IPS-NIHi11 (cell line): ENCODE results near the gene VPS41.

ENCODE experiments used
- DNase-seq: peaks from one replicate; pipeline ENCODE4 v3.0.0; 2012; ENCODE audit warnings: mixed read lengths, low spot score

The VPS41 gene

GRCh38 chr7:38801786-38802185 lies 107.2 kb downstream of the VPS41 start:
- DNase-seq, result no peak

- peak; percentile 67 for DNase-seq
Observed at GRCh38 chr7:38798552-38799267, 110.3 kb downstream of the VPS41 start.

GRCh38 chr7:38796626-38797501 lies 112.1 kb downstream of the VPS41 start:
- peak; percentile 30 for DNase-seq

DNA sequence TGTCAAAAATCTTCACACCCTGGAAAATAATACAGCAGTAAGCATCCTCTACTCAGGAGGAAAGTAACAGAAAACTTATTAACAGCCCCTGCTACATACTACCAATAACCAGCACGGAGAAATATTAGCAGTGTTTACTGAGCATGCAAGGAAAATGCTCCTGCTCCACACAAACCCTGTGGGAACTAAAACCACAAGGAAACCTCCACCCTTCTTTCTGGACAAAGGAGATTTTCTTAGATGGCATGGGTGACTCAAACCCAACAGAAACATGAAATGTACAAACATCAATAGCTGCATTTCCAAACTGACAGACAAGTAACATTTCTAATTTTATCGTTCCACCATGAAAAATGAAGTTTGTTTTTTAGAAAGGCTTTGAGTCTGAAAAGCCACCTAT lies 113.4 kb downstream of the VPS41 start:
- DNase-seq, result no peak

GRCh38 chr7:38781991-38782390 lies 127.0 kb downstream of the VPS41 start:
- peak; percentile 29 for DNase-seq

GRCh38 chr7:38777609-38778008 lies 131.4 kb downstream of the VPS41 start:
- DNase-seq, result no peak

GRCh38 chr7:38775506-38776175 lies 133.3 kb downstream of the VPS41 start:
- no peak for DNase-seq

GRCh38 chr7:38773430-38773829 lies 135.6 kb downstream of the VPS41 start:
- DNase-seq, result no peak

- DNase-seq, result no peak
Observed at GRCh38 chr7:38760226-38760625, 148.8 kb downstream of the VPS41 start.

DNA sequence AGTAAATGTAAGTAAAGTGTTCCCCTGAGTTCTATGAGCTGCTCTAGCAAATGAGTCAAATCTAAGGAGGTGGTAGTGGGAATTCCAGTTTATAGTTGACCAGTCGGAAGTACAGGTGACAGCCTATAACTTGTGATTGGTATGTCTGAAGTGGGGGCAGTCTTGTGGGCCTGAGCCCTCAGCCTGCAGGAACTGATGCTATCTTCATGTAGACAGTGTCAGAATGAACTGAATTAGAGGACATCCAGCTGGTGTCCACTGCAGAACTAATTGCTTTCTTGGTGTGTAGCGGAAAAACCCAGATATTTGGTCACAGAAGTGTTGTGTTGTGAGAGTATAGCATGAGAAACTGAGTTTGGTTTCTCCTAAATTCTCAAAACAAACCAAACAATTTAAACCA lies 150.0 kb downstream of the VPS41 start:
- no peak for DNase-seq

DNA sequence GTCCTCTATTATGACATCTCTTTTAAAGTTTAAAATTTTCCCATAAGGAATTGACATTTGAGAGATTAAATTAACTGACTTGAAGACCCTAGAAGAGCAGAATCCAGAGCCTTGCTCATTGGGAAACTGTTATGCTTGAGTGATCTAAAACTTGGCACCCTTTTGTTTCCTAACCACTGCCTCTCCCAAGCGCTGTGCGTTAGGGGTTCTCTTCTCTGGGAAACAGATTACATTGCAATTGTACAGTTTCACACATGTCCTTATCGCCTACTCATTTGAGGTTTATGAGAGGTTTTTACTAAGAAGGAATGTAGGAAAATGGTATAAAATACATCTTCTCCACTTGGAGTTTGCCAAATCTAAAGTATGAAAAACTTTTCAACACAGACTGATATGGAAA lies 151.1 kb downstream of the VPS41 start:
- DNase-seq, result no peak

- no peak for DNase-seq
Observed at GRCh38 chr7:38756521-38756920, 152.5 kb downstream of the VPS41 start.

- DNase-seq, result no peak
Observed at GRCh38 chr7:38753347-38753746, 155.6 kb downstream of the VPS41 start.

DNA sequence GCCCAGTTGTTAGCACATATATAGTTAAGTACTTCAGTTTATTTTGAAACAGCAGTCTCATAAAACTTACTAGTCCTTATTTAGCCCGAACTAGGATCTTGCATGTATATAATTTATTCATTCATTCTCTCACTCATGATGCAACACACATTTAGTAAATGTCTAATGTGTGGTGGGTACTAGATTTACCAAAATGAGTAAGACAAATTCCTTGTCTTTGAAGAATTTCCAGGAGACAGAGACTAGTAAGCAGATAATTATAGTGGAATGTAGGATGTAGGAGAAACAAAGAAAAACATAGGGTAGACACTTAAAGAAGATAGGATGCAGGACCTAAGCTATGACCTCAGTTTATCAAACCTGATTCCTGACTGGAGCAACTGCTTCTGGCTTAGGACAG lies 157.6 kb downstream of the VPS41 start:
- no peak for DNase-seq

GRCh38 chr7:38748056-38748610 lies 160.9 kb downstream of the VPS41 start:
- no peak for DNase-seq

DNA sequence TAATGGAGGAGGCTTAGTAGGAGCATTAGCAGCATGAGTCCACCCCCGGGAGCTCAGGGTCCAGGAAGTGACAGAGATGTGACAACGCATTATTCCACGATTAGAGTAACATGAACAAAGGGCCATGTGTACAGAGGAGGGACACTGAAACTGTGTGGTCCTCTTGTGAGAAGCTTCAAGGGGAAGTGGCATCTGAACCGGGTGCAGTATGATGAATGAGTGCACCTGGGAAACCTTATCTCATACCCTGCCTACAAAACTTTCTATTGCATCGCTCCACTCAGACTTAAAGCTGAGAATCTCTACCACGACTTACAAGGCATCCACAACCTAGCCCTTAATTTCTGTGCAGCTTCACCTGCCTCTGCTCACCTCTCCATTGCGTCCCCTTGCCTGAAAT lies 162.6 kb downstream of the VPS41 start:
- no peak for DNase-seq

DNA sequence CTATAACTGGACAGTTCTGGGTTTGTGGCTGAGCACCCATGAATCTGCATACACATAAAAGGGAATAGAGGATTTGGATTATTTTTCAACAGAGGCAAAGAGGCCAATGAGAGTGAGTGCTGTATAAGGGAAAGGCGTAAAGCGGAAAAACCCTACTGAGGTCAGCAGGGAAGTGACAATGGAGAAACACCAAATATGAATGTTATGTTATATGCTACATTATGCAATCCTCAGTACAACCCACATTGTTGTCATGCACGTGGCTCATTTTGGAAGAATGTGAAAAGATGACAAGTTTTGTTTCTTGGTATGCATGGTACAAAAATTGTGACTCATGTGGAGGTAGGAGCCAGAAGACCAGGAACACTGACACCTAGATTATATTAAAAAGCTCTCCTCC lies 164.2 kb downstream of the VPS41 start:
- DNase-seq, result no peak

GRCh38 chr7:38743899-38744298 lies 165.1 kb downstream of the VPS41 start:
- no peak for DNase-seq

DNA sequence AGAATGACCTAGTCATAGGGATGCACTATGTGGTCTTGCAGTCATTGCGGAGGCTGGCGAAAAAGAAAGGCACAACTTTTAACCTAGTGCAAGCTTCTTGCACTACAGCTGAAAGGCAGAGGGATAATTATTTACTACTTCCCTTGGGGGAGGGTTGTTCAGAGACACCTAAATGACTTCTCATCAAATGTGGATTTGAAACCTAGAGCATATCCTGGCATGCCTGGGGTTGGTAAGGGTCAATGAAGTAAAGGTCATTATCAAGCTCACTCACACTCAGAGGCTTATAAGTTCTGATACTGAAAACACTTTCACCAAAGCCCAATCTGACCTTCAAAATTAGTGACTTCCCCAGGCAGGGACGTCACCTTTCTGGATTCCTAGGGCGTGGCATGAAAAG lies 168.9 kb downstream of the VPS41 start:
- DNase-seq, result no peak

DNA sequence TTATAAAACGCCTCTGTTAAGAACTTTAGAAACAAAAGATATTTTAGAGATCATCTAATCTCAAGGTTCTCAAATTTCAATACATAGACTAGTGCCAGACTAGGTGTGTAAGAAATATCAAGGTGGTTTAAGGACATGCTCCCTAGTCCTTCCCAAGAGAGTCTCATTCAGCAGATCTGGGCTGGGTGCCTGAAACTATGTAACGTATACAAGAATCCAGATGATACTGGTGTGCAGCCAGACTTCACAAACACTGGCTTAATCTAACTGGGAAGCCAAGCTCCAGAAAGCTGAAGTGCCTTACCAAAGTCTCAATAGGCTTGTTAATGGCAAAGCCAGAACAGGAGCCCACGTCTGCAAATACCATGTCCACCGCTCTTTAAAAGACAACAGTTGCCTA lies 172.9 kb downstream of the VPS41 start:
- DNase-seq, result no peak

DNA sequence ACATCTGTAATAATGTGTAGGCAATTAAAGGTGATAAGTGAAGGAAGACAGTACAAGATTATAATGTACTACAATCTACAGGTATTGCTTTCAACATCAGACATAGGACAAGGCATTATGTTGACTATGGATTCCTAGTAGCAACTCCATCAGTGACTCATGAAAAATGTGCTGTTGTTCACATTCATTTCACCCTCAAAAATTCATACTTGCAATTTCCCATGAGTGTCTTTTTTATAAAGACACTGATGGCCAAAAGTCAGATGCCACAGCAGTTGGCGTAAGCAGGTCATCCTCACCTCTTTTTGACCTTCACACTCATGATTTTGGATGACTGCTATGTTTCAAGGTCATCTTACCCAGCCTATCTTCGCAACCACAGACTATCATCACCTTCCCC lies 177.8 kb downstream of the VPS41 start:
- no peak for DNase-seq

DNA sequence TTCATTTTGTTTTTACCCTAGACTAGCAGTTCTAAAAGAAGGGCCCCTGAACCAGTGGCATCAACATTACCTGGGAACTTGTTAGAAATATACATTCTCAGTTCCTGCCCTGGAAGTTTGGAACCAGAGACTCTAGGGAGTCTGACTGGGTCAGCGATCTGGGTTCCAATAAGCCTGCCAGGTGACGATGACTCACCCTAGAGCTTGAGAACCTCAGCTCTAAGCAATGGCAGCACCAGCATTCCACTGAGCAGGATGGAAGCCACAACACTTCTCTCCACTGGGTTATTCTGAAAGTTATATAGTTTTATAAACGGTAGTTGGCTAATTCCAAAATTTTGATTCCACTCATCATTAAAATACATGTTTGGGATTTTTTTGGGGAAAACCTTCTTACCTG lies 180.8 kb downstream of the VPS41 start:
- DNase-seq, result no peak
